NCI-H1092 treated with DMSO at 0.1 percent for 48 hours (cell line): ENCODE data around the gene PSTPIP1.

Experiments used
- DNase-seq: peaks from one replicate; lab custom pipeline; 2025; lab: John Stamatoyannopoulos, UW

PSTPIP1 gene

GRCh38 chr15:77044228-77045042 is 49.5 kb downstream of the PSTPIP1 start:
- no peak for DNase-seq

- no peak for DNase-seq
These were observed 51.1 kb downstream of the PSTPIP1 start for GRCh38 chr15:77045985-77046384.

- no peak for DNase-seq
These were observed 51.9 kb downstream of the PSTPIP1 start for GRCh38 chr15:77046704-77047412.

- no peak for DNase-seq
These were observed 53.4 kb downstream of the PSTPIP1 start for GRCh38 chr15:77048135-77048876.

GRCh38 chr15:77052556-77052955 is 57.6 kb downstream of the PSTPIP1 start:
- DNase-seq, result no peak

- no peak for DNase-seq
These were observed 58.8 kb downstream of the PSTPIP1 start for GRCh38 chr15:77053709-77054108.

GRCh38 chr15:77057072-77057471 is 62.1 kb downstream of the PSTPIP1 start:
- no peak for DNase-seq

- no peak for DNase-seq
These were observed 62.8 kb downstream of the PSTPIP1 start for GRCh38 chr15:77057685-77058084.

GRCh38 chr15:77058468-77058867 is 63.5 kb downstream of the PSTPIP1 start:
- DNase-seq, result no peak

- DNase-seq, result no peak
These were observed 64.9 kb downstream of the PSTPIP1 start for GRCh38 chr15:77059786-77060361.

- no peak for DNase-seq
These were observed 65.6 kb downstream of the PSTPIP1 start for GRCh38 chr15:77060546-77060945.

GRCh38 chr15:77063249-77063648 is 68.3 kb downstream of the PSTPIP1 start:
- DNase-seq, result no peak

GRCh38 chr15:77064063-77064462 is 69.1 kb downstream of the PSTPIP1 start:
- DNase-seq, result no peak

- DNase-seq, result no peak
These were observed 69.8 kb downstream of the PSTPIP1 start for GRCh38 chr15:77064539-77065308.

GRCh38 chr15:77066971-77067690 is 72.2 kb downstream of the PSTPIP1 start:
- no peak for DNase-seq

GRCh38 chr15:77067691-77068367 is 72.9 kb downstream of the PSTPIP1 start:
- no peak for DNase-seq

GRCh38 chr15:77068633-77069032 is 73.7 kb downstream of the PSTPIP1 start:
- DNase-seq, result no peak

- no peak for DNase-seq
These were observed 74.7 kb downstream of the PSTPIP1 start for GRCh38 chr15:77069521-77070121.

- DNase-seq, result no peak
These were observed 75.2 kb downstream of the PSTPIP1 start for GRCh38 chr15:77070180-77070494.
